Right lobe of liver (tissue), 4 donors: ENCODE measurements around the gene RBMS3.

Source experiments
- CTCF ChIP-seq, 4 donors: fragments of 200-600 bp in 3 of 4; fragments of 450-650 bp in 1 of 4; IDR thresholded peaks; one replicate each; pipeline versions ENCODE4 v1.5.1 to v1.8.0; 2016 to 2022; ENCODE audit warnings: antibody characterized with exemption in 4 of 4, mild to moderate bottlenecking in 2 of 4
- POLR2A ChIP-seq: fragments of 450-650 bp; IDR thresholded peaks from one replicate; pipeline ENCODE4 v1.6.1; 2017; ENCODE audit warnings: antibody characterized with exemption, mild to moderate bottlenecking
- donor health status: DM: no; HTN: no; CAD: no.
- donor health status: DM: no; HTN: no; CAD: no.
- donor health status: DM: no; HTN: yes; CAD: no.

DNA sequence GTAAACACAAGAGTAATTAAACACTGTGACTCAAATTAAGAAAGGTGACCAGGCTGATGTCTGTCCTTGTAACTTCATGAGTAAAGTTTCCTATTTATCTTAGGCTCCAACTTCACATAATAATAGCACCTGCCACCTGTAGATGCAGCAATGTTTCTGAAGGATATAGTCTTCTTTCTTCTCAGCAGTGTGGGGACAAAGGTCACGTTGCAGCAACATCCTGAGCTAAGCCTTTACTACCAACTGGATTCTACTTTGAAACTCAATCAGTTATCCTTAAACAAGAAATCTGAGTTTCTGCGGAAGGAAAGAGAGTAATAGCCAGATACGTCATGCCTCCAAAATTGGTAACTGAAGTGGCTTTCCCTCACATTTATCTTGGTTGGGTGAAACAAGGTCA is 253.1 kb downstream of the RBMS3 start:
- TF ChIP-seq CTCF (IDR thresholded peaks at IDR 0.05), result no peak
- TF ChIP-seq POLR2A, result no peak
